ENCODE data around the gene OR5K3.
"Not testable (repeated sequence)": the region's sequence is repeated elsewhere in the genome, so short reads cannot be mapped to it uniquely, and the experiment has no call there.

The OR5K3 gene, protein sequence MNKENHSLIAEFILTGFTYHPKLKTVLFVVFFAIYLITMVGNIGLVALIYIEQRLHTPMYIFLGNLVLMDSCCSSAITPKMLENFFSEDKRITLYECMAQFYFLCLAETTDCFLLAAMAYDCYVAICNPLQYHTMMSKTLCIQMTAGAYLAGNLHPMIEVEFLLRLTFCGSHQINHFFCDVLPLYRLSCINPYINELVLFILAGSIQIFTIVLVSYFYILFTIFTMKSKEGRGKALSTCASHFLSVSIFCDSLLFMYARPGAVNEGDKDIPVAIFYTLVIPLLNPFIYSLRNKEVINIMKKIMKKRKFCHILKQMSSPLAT

DNA sequence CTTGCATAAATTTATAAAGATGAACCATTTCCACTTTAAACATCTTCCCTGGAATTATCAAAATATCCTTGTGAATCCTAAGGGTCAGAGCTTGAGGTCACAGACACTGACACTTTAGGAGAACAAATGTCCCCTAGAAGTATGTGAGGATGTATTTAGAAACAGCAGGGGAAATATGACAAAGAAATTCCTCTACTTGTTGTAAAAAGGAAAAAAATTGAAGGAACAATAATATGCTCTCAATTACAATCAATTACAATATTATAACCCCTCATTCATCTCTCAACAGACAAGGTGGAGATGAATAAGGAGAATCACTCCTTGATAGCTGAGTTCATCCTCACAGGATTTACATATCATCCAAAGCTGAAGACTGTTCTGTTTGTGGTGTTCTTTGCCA lies at the start of gene OR5K3:
Gene OR5K3, plus strand, starts transcription at position 301 of the 400 bp plus-strand sequence. Its CDS starts 0 bp downstream, at position 301.
- DNase-seq = no peak

DNA sequence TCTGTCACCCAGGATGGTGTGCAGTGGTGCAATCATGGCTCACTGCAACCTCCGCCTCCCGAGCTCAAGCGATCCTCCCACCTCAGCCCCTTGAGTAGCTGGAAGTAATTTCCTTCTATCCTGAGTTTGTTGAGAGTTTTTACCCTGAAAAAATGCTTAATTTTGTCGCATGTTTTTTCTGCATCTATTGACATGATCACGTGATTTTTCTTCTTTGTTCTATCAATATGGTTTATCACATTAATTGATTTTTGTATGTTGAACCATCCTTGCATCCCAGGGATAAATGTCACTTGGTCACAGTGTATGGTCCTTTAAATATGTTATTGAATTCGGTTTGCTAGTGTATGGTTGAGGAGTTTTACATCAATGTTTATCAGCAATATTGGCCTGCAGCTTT lies 48.7 kb upstream of the OR5K3 start:
- no peak for DNase-seq

DNA sequence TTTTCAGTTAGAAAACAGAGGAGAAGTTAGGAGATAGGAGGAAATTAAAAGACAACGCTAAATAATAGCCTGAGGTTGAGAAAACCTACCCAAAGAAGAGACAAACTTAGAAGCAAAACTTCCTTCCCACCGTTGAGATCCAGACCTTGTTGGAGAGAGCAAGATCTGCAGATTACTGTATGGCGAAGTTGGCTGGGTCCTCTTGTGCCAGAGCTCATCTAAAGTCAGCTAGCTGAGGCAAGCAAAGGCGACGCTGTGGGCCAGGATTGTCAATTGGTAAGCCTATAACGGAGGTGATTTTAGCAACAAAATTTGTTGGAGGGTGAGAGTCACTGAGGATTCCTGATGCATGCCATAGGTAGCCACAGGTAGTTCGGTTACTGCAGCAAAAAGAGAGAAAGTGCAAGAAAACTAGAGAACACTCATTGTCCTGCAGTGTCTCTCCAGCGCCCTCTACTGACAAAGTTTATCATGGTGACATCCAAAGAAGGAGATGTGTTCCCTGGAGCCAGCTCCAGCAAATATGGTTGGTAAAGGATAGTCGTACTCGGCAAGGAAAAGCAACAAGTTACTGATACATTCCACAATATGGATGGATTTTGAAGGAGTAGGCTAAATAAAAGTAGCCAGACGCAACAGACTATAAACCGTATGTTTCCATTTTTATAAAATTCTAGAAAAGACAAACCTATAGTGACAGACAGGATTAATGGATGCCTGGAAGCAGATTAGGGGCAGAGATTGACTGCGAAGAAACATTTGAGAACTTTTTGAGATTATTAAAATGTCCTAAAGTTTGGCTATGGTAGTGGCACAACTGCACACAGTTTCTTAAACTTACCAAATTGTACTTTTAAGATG lies 46.6 kb upstream of the OR5K3 start:
- DNase-seq = no peak

DNA sequence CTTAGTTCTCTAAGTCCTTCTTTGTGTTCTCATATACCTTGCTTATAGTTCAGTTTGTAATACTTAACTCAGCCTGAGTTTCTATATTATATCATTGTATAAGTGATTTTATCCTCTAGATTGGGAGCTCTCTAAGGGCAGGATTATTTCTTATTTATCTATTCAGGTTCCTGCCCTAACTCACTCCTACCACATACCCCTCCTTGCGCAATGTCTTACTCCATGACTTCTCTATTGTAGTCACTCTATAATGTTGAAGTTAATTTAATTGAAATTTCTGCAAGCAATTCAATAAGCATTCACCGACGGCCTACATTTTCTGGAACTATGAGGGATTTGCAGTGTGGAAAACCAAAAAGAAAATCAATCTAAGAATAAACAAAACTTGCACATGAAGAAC lies 40.4 kb upstream of the OR5K3 start:
- no peak for DNase-seq

GRCh38 chr3:98353554-98353953 lies 36.9 kb upstream of the OR5K3 start, which contains the start of gene OR5K4:
OR5K4 (plus strand) TSS chr3:98353854; CDS start chr3:98353854, 0 bp downstream.
- DNase-seq = no peak

DNA sequence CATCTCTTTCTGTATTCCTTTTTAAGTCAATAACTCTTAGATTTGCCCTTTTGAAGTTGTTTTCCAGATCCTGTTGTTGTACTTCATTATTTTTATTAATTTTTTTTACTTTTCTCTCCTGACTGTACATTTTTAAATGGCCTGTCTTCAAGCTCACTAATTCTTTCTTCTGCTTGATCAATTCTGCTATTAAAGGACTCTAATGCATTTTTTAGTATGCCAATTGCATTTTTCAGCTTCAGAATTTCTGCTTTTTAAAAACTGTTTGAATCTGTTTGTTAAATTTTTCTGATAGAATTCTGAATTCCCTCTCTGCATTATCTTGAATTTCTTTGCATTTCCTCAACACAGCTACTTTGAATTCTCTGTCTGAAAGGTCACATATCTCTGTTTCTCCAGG lies 31.2 kb upstream of the OR5K3 start:
- DNase-seq = no peak

DNA sequence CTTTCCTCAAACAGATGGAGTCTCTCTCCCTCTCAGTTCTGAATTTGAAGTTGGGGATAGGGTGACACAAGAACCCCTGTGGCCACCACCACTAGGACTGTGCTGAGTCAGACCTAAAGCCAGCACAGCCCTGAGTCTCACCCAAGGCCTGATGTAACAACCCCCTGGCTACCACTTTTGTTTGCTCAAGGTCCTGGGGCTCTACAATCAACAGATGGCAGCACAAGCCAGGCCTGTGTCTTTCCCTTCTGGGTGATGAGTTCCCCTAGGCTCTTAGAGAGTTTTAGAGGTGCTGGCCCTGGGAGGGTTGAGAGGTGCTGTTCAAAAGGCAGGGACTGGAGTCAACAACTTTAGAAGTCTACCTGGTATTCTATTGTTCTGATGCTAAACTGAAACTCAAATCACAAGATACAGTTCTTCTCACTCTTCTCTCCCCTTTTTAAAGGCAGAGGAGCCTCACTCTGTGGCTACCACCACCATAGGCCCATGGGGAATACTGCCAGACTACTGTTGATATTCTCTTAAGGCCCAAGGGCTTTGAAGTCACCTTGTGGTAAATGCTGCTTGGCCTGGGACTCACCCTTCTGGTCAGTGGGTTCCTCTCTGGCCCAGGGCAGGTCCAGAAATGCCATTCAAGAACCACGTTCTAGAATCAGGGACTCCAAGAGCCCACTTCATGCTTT lies 30.3 kb upstream of the OR5K3 start:
- no peak for DNase-seq

GRCh38 chr3:98360681-98361080 lies 29.8 kb upstream of the OR5K3 start:
- DNase-seq = no peak

- DNase-seq = no peak
Observed at GRCh38 chr3:98361289-98361688, 29.2 kb upstream of the OR5K3 start.

DNA sequence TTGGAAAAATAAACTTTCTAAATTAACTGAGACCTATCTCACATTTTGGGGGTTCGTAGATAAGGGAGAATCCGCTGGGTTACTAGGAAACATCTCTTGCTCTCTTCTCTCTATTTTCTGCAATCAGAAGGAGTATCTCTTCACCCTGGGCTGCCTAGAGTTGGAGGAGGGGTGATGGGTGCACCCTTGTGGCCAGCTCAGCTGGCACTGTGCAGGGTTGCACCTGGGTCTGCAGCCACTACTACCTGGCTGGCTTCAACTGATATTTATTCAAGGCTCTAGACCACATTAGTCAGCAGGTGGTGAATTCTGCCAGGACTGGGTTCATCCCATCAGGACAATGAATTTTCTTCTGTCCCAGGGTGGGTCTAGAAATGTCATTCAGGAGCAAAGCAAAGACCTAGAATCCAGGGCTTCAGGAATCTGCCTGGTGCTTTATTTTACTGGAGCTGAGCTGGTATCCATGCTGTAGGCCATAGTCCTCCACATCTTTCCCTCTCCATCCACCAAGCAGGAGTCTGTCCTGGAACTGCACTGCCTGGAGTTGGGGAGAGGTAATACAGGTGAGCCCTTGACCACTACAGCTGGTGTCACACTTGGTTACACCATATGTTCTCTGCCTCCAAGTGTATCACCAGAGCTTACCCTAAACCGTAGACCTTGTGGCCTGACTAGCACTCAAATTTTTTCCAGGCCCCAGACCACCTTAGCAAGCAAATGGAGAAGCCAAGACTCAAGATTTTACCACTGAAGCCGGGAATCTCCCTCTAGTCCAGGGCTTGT lies 22.8 kb upstream of the OR5K3 start:
- DNase-seq = no peak

DNA sequence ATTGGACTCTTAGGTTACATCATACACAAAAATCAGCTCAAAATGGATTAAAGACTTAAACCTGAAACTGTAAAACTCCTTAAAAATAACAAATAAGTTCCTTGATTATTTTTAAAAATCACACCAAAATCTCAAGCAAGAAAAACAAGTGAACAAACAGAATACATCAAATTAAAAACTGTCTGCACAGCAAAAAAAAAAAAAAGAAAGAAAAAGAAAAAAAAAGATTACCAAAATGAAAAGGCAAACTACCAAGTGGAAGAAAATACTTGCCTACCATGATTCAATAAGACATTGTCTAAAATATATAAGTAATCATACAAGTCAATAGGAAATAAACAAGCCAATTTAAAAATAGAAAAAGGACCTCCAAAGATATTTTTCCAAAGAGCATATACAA lies 19.3 kb upstream of the OR5K3 start:
- no peak for DNase-seq

GRCh38 chr3:98371853-98372252 lies 18.6 kb upstream of the OR5K3 start:
- DNase-seq = no peak

GRCh38 chr3:98372445-98372844 lies 18.0 kb upstream of the OR5K3 start:
- DNase-seq = no peak

- DNase-seq = no peak
Observed at GRCh38 chr3:98376631-98377030, 13.8 kb upstream of the OR5K3 start.

DNA sequence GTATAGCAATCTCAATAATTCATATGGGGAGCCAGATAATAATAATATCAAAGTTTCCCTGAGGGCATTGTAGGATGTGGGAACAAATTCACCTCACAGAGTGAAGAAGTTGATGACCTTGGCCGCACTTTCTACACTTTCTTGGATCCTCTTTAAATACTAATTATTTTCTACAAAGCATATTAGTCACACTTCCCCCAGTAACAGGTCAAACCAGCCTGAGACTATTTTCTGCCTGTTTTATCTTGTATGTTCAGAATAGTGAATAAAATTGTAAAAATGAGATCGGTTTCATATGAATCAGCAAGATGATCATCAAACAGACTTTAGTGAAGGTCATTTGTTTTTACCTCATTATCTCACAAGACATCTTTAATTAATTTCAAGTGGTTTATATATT lies 2.3 kb upstream of the OR5K3 start:
- DNase-seq = no peak

DNA sequence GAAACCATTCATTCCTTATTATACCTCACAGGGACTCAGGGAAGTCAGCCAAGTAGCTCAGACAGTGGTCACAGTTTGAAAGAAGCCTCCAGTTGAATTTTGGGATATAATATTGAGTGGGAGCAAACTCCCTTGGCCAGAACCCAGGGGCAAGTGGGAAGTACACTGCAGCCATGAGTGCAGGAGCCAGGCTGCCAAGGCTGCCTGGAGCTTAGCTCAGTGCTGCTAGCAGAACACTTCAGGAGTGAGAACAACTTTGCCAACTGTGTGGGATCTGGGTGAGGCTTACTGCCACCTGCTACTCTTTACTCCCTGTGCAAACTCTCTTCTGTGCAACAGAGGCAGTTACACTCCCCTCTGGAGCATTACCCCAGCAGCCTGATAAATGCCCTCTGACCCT lies 4.6 kb downstream of the OR5K3 start:
- DNase-seq = no peak

GRCh38 chr3:98396482-98396881 lies 6.0 kb downstream of the OR5K3 start:
- DNase-seq = not testable (repeated sequence)

GRCh38 chr3:98398513-98398912 lies 8.0 kb downstream of the OR5K3 start:
- no peak for DNase-seq

DNA sequence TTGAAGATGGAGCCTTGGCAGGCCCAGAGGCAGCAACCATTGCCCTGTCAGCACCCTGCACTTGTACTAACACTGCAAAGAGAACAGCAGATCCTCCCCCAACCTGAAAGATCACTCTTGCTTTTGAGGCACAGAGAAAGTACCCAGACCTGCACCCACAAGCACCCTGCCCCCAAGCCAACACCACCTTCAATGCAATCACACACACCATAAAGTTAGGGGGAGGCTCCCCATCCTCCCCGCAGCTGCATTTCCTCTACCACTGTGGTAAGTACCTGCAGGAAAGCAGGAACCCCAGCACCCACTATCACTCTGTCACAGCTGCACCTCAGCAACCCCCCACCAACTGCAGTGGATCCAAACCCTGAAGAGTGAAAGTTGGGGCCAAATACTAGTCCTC lies 12.0 kb downstream of the OR5K3 start:
- no peak for DNase-seq

DNA sequence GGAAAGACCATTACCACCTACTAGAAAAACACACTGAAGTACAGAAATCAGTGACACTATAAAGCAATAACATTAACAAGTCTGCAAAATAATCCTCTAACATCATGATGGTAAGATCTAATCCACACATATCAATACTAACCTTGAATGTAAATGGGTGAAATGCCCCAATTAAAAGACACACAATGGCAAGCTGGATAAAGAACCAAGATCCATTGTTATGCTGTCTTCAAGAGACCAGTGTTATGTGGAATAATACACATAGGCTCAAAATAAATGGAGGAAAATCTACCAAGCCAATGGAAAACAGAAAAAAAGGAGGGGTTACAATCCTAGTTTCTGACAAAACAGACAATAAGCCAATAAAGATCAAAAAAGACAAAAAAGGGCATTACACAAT lies 13.5 kb downstream of the OR5K3 start:
- DNase-seq = no peak

DNA sequence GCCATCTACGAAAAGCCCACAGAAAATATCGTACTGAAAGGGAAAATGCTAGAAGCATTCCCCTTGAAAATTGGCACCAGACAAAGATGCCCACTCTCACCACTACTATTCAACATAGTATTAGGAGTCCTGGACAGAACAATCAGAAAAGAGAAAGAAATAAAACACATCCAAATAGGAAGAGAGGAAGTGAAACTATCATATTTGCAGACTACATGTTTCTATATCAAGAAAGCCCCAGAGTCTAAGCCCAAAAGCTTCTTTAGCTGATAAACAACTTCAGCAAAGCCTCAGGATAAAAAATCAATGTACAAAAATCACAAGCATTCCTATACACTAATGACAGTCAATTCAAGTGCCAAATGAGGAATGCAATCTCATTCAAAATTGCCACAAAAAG lies 15.6 kb downstream of the OR5K3 start:
- DNase-seq = no peak

GRCh38 chr3:98432575-98432974 lies 42.1 kb downstream of the OR5K3 start:
- DNase-seq = no peak

DNA sequence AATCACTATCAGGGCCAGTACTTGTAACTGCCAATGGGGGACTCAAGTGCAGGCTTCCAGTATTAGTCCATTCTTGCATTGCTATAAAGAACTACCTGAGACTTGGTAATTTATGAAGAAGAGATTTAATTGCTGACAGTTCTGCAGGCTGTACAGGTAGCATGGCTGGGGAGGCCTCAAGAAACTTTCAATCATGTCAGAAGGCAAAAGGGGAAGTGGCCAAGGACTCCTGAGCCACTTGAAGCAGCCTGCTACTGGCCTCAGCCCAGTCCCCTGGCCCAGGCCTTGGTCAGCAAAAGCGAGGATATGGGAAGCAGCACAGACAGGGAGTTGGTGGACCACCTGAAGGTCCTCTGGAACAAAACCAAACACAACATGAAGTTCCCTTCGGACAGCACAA lies 43.3 kb downstream of the OR5K3 start:
- DNase-seq = no peak

Data from right forelimb (tissue), 1 donor.